ENCODE data around the gene WDR45.
"Not testable (repeated sequence)": the region's sequence is repeated elsewhere in the genome, so short reads cannot be mapped to it uniquely, and the experiment has no call there.

WDR45 gene

GRCh38 chrX:49079489-49080428 is at the start of gene WDR45:
Gene WDR45, minus strand, starts transcription at chrX:49079887. Its CDS starts 1,792 bp downstream, at chrX:49078095.
- peak within 1 kb of the TSS; percentile 61 to 66 for H3K4me3 ChIP-seq (replicated peaks in 1 of 2; ENCODE audit: low read depth in 2 of 2, low read length in 2 of 2)
- DNase-seq (ENCODE audit: low read depth in 2 of 2) = peak; percentile 69 to 75
- TF ChIP-seq, protein P1, sequence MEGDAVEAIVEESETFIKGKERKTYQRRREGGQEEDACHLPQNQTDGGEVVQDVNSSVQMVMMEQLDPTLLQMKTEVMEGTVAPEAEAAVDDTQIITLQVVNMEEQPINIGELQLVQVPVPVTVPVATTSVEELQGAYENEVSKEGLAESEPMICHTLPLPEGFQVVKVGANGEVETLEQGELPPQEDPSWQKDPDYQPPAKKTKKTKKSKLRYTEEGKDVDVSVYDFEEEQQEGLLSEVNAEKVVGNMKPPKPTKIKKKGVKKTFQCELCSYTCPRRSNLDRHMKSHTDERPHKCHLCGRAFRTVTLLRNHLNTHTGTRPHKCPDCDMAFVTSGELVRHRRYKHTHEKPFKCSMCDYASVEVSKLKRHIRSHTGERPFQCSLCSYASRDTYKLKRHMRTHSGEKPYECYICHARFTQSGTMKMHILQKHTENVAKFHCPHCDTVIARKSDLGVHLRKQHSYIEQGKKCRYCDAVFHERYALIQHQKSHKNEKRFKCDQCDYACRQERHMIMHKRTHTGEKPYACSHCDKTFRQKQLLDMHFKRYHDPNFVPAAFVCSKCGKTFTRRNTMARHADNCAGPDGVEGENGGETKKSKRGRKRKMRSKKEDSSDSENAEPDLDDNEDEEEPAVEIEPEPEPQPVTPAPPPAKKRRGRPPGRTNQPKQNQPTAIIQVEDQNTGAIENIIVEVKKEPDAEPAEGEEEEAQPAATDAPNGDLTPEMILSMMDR (IDR thresholded peaks at IDR 0.05; ENCODE audit: low read depth, low read length) = no peak

GRCh38 chrX:49129427-49129826 is 49.7 kb upstream of the WDR45 start:
- DNase-seq (ENCODE audit: low read depth in 2 of 2) = no peak
- TF ChIP-seq, protein P1 (IDR thresholded peaks at IDR 0.05; ENCODE audit: low read depth, low read length) = no peak

GRCh38 chrX:49127742-49128258 is 48.1 kb upstream of the WDR45 start:
- not testable (repeated sequence) for H3K4me3 ChIP-seq (replicated peaks in 1 of 2; ENCODE audit: low read depth in 2 of 2, low read length in 2 of 2); DNase-seq (ENCODE audit: low read depth in 2 of 2)

More at GRCh38 chrX:49129427-49129826, 49.7 kb upstream of the WDR45 start:
- H3K4me3 ChIP-seq (replicated peaks in 1 of 2; ENCODE audit: low read depth in 2 of 2, low read length in 2 of 2) = no peak overlapping the region

DNA sequence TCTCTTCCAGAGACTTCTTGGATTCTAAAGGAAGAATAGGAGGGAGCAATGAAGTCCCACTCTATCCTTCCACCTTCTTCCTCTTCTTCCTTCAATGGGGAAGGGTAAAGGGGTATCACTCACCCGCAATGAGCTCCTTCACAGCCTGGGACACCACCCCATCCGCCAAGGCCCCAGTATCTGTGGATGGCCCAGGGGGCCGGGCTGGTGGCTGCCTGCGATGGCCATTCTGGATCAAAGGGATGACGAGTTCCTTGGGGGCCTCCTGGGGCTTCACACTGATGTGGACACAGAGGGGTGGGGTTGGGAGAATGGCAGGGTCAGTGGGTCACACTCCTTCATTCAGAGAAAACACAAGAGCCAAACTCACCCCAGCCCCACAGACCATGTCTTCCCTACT is 42.8 kb upstream of the WDR45 start:
- TF ChIP-seq, protein P1 (IDR thresholded peaks at IDR 0.05; ENCODE audit: low read depth, low read length) = no peak
- DNase-seq (ENCODE audit: low read depth in 2 of 2) = no peak
- peak overlapping the region; percentile 71 to 75 for H3K4me3 ChIP-seq (replicated peaks in 1 of 2; ENCODE audit: low read depth in 2 of 2, low read length in 2 of 2)

GRCh38 chrX:49120091-49120490 is 40.4 kb upstream of the WDR45 start:
- DNase-seq (ENCODE audit: low read depth in 2 of 2) = peak in 1 of 2 donors; percentile 4
- no peak overlapping the region for H3K4me3 ChIP-seq (replicated peaks in 1 of 2; ENCODE audit: low read depth in 2 of 2, low read length in 2 of 2)
- TF ChIP-seq, protein P1 (IDR thresholded peaks at IDR 0.05; ENCODE audit: low read depth, low read length) = no peak

- DNase-seq (ENCODE audit: low read depth in 2 of 2) = no peak
- no peak overlapping the region for H3K4me3 ChIP-seq (replicated peaks in 1 of 2; ENCODE audit: low read depth in 2 of 2, low read length in 2 of 2)
- TF ChIP-seq, protein P1 (IDR thresholded peaks at IDR 0.05; ENCODE audit: low read depth, low read length) = no peak
Observed at GRCh38 chrX:49117581-49117980, 37.9 kb upstream of the WDR45 start.

DNA sequence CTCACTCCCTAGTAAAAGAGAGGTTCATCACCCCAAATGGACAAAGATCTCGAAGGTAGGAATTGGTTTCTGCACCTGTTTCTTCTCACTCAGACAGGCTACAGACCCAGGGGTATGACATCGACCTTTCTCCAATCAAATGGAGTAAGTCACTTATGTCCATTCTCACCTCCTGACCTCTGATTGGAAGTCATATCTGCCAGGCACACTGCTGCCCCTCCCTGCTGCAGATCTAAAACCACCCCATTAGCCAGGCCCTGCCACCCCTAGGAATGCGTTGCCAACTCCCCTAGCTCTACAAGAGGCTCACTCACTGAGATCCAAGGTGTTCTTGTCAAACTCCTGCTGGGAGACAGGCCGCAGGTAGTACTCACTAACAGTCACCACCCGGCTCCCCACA is 37.0 kb upstream of the WDR45 start:
- TF ChIP-seq, protein P1 (IDR thresholded peaks at IDR 0.05; ENCODE audit: low read depth, low read length) = no peak
- H3K4me3 ChIP-seq (replicated peaks in 1 of 2; ENCODE audit: low read depth in 2 of 2, low read length in 2 of 2) = no peak overlapping the region
- no peak for DNase-seq (ENCODE audit: low read depth in 2 of 2)
